Stimulated activated CD4-positive, alpha-beta T cell treated with anti-CD3 and anti-CD28 coated beads, Interleukin-15, amount 100 ng/mL, for 24 hours (primary cell): ENCODE measurements around the gene IFNL4.
"Not testable (repeated sequence)": the region's sequence is repeated elsewhere in the genome, so short reads cannot be mapped to it uniquely, and the experiment has no call there.

Experiments used
- DNase-seq: peaks from one replicate; pipeline ENCODE4 v3.0.0-alpha.2; 2020

Gene IFNL4

GRCh38 chr19:39254531-39255345 lies 6.1 kb upstream of the IFNL4 start:
- no peak for DNase-seq

GRCh38 chr19:39253374-39254149 lies 4.9 kb upstream of the IFNL4 start:
- DNase-seq, result no peak

GRCh38 chr19:39252458-39252857 lies 3.8 kb upstream of the IFNL4 start:
- DNase-seq, result no peak

- DNase-seq, result no peak
Observed at GRCh38 chr19:39251846-39252245, 3.2 kb upstream of the IFNL4 start.

GRCh38 chr19:39251081-39251480 lies 2.4 kb upstream of the IFNL4 start:
- no peak for DNase-seq

GRCh38 chr19:39247701-39248664 lies 673 bp downstream of the IFNL4 start:
- peak; percentile 30 for DNase-seq

GRCh38 chr19:39246951-39247669 lies 1.5 kb downstream of the IFNL4 start:
- DNase-seq, result peak; percentile 64

GRCh38 chr19:39245166-39245565 lies 3.5 kb downstream of the IFNL4 start:
- not testable (repeated sequence) for DNase-seq

GRCh38 chr19:39244410-39245100 lies 4.1 kb downstream of the IFNL4 start, which contains the start of gene IFNL3:
IFNL3 (minus strand) TSS chr19:39245006; CDS start chr19:39244967, 39 bp downstream.
- DNase-seq, result not testable (repeated sequence)

GRCh38 chr19:39243741-39244140 lies 4.9 kb downstream of the IFNL4 start:
- not testable (repeated sequence) for DNase-seq

GRCh38 chr19:39240421-39240820 lies 8.2 kb downstream of the IFNL4 start:
- no peak for DNase-seq

GRCh38 chr19:39238944-39239343 lies 9.7 kb downstream of the IFNL4 start:
- no peak for DNase-seq

GRCh38 chr19:39238209-39238608 lies 10.4 kb downstream of the IFNL4 start:
- DNase-seq, result no peak

- peak; percentile 68 for DNase-seq
Observed at GRCh38 chr19:39237200-39238184, 11.2 kb downstream of the IFNL4 start.

- peak; percentile 7 for DNase-seq
Observed at GRCh38 chr19:39236527-39236926, 12.1 kb downstream of the IFNL4 start.

- no peak for DNase-seq
Observed at GRCh38 chr19:39232708-39233107, 15.9 kb downstream of the IFNL4 start.

GRCh38 chr19:39230096-39230764 lies 18.4 kb downstream of the IFNL4 start:
- DNase-seq, result no peak

- DNase-seq, result no peak
Observed at GRCh38 chr19:39224910-39225309, 23.7 kb downstream of the IFNL4 start.

GRCh38 chr19:39223703-39224279 lies 24.9 kb downstream of the IFNL4 start:
- peak; percentile 13 for DNase-seq
